ENCODE measurements around the gene TMEM121B.

GRCh38 chr22:17145021-17145680, 24.0 kb upstream of the TMEM121B start:
- TF ChIP-seq CTCF (optimal IDR thresholded peaks at IDR 0.05 in 1 of 3, IDR thresholded peaks at IDR 0.05 in 1 of 3, conservative IDR thresholded peaks at IDR 0.05 in 1 of 3; ENCODE audit: extremely low read depth in 1 of 3, insufficient read depth in 2 of 3, low read length in 3 of 3) (no peak), EZH2 (IDR thresholded peaks at IDR 0.05; ENCODE audit: low read length) (no peak)

All from keratinocyte (primary cell).